HG03097 (cell line): ENCODE results near the gene STPG4.
"Not testable (repeated sequence)": the region's sequence is repeated elsewhere in the genome, so short reads cannot be mapped to it uniquely, and the experiment has no call there.

Source experiments
- ATAC-seq: cut with Tn5 transposase; IDR thresholded peaks from one replicate; pipeline ENCODE4 v1.9.1; 2021; ENCODE audit not compliant: unreplicated experiment, low FRiP score

The STPG4 gene

DNA sequence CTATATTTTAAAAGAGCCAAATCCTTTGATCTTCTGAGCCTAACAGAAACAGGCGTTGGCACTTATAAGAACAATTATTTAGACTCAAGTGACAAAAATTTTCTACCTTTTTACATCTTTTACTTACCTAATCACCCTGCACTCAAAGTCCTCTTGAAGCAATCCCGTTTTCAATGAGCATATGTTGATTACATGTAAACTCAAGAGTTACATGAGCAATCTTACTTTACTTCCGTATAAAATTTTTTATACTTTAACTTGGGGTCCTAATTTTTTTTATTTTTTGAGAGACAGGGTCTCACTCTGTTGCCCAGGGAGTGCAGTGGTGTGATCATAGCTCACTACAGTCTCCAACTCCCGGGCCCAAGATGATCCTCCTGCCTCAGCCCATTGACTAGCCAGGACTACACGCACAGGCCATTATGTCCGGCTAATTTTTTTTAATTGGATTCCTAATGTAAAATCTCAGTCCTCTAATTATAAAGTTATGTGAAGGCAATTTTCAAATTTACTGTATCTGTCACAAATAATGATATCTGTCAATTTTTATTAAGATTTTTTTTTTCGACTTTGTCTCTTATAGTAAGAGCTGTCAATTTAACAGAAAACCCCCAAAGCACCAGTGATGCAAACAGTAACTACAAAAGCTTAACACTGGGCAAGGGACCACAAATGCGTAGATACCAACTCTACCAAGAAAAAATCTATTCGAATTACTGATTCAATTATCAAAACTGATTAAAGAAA is 19.1 kb upstream of the STPG4 start:
- ATAC-seq = no peak

DNA sequence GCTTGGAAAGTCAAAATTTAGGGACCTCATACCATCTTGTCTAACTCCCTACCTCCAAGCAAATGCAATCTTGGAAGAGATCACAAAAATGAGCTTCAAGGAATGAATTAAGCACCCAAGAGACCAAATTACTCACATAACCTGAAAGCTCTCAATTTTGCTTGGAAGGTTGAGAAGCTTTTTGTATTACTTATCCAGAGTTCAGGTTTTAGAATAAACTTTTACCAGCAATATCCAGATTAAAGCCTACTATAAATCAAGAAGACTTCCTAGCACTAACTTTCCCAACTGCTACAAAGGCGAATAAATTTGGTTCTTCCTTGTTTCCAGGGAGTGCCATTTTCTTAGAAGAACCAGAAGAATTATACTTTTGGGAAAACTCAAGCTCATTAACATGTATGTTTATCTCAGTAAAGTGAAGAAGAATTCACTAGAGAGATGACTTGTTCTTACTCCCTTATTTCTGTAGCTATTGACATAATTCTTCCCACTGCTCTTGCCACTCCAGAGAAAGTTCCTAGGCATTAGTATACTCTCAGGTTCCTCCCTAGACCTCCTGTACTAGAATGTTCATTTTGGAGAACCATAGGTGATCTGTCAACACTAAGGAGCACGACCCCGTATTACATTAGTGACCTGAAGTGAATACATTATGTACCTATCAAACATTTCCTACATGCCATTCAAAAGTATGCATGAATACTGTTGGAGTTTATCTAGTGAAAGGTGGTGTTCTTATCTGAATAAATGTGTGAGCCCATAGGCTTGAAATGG is 18.0 kb upstream of the STPG4 start:
- no peak for ATAC-seq

DNA sequence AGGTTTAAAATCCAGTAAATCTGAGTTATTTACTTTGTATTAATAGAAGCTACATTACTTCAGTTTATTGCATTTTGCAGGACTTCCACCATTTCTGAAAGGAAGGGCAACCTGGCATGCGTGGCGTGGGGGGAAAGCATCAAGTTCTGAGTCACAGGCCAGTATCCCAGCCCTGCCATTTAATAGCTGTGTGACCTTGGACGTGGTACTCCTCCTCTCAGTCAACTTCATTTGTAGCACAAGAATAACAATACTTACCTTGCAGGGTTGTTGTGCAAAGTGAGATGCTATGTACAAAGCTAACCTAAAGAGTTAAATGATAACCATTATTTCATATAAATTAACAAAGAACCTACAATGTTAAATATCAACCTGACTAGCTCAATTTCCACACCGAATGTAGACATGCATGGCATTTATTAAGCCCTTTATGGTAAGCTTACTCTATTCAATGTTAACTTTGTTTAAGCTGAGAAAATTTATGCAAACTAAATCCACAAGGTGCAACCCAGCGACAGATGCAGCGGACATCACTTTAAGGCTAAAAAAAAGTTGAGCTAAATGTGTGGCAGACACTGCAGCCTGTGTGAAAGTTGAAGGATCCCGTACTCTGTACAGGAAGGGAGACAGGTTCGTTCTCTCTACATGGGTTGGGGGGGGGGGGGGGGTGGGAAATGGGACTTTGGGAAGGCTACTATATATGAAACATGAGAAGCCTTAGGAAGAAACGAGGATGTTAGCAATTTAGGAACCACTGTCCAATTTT is 17.2 kb upstream of the STPG4 start:
- ATAC-seq = no peak

DNA sequence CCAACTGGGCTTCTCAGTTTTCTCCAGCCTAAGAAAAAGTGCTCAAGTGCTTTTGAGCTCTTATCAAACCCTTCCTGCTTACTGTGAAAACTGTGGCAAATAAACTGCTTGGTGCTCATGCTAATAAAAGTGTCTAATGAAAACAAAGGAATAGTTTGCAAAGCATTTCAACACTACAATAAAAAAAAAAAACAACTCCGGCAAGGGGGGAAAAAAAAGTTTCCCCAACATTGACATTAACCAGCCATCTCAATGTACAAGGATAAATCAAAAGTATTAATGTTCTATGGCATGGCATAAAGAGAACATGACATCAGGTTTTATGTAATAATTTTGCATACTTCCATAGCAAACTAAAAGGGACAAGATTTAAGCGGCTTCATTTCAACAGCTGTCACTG is 14.7 kb upstream of the STPG4 start:
- ATAC-seq = no peak

DNA sequence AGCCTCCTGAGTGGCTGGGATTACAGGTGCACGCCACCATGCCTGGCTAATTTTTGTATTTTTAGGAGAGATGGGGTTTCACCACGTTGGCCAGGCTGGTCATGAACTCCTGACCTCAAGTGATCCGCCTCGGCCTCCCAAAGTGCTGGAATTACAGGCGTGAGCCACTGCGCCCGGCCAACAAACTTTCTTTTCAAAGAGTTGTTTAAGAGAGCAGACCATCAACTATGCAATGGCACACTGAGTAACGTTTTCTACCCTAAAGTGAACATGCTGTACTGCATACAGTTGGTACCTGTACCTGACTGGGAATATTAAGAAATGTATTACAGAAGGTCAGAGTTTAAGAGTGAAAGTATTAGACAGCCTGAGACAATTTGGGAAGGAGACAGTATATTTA is 13.8 kb upstream of the STPG4 start:
- ATAC-seq = not testable (repeated sequence)

DNA sequence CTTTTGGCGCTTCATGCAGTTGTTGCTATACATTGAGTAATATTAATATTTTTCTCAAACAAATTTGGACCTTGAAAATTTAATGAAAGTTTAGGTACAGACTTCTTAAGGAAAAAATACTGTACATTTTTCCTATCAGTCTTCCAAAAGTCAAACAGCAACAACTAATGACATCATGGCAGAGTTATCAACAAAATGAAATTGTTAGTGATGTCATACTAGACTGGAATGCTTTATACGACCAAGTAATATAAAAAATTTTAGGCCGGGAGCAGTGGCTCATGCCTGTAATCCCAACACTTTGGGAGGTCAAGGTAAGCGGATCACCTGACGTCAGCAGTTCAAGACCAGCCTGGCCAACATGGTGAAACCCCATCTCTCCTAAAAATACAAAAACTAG is 12.0 kb upstream of the STPG4 start:
- no peak for ATAC-seq

DNA sequence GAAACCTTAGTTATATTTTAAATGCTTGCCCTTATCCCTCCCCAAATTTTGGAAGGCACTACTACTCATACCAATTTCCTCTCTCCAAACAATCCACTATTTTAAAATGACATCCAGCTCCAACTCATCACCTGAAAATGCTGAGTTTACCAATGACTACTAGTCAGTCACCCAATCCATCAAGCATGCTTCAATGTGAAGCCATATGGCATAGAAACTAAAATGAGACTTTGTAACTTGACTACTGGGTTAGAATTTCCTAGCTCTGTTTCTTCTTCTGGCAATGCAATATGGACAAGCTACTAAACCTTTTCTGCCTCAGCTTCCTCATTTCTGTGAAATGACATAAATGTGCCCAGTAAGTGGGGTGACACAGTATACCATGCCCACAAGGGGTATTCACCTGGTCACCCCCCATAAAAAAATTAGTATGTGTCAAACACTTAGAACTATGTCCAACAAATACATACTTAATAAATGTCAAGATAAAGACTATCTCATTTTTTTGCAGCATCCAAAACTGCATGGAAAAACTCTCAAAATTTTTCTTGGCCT is 10.0 kb upstream of the STPG4 start:
- ATAC-seq = no peak

DNA sequence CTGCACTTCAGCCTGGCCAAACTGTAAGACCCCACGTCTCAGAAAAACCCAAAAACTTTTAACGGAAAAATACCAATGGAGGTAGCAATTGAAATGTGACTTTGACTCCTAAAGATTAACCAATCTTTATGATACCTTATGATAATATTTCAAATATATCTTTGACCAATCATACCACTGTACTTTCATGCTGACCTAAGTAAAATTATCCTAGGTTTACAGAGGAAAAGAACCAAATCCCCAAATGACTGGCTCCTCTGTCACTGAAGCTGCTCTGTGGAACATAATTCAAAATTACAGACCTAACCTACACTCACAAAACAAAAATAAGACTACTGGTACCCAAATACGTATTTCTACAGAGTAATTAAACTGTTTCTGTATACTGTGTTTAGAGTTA is 7.7 kb upstream of the STPG4 start:
- ATAC-seq = no peak

DNA sequence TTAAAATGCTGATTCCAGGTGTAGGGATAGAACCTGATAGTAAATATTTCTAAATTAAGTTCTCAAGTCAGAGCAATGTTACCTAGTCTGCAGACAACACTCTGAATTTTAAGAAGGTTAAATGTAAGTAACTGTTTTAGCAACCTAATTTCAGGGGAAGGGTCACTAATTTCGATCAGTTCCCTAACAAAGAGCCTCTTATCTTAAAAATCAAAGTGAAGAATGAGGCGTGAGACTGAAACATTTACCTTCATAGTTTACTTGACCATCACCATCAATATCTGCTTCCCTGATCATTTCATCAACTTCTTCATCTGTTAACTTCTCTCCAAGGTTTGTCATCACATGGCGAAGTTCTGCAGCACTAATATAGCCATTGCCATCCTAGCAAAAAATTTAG is 6.4 kb upstream of the STPG4 start:
- no peak for ATAC-seq

DNA sequence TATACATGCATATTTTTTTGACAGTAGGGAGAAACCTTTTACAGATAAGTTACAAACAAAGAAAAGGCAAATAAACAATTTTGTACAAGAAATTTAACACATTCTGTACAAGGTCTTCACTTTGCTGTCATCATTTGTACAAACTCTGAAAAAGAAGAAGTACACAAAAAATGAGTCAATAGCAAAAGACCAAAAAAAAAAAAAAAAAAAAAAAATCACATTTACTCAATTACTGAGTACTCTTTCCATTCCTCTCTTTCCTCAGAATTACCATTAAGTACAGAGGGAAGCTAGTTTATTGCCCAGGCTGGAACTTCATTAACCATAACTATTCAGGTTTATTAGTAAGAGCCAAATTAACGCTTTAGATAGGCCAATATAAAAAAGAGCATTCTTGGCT is 5.6 kb upstream of the STPG4 start:
- no peak for ATAC-seq

DNA sequence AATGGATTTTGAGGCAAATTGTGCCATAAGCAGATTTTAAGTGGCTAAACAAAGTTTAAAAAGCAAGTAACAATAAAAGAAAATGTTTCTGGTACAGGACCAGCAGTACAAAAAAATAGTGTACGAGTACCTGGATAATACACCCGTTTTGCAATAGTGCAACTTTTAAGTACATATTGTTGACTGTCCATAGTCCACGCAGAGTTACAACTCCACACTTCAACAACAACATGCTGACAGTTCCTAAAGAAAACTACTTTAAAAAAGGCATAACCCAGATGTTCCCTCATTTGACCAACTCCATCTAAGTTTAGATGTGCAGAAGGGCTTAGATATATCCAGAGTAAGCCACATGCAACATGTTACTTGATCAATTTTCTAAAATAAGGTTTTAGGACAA is 5.1 kb upstream of the STPG4 start:
- no peak for ATAC-seq

DNA sequence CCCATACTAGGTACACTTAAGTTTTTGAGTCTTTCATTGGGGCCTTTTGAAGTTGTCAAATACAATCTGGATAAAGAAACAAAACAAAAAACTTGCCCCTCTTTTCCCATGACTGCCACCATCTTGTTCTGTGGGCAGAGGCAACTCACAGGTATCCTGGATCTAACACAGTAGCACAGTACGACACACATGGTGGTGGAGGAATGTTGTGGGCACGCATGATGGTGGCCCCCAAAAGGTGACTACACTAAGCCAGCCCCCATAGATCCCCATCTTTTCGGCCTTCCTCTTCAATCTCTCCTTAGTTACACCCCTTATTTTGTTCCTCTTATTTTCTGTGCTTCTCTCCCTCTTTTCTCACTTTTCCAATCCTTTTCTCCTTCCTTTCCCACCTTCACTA is 4.5 kb upstream of the STPG4 start:
- ATAC-seq = no peak

DNA sequence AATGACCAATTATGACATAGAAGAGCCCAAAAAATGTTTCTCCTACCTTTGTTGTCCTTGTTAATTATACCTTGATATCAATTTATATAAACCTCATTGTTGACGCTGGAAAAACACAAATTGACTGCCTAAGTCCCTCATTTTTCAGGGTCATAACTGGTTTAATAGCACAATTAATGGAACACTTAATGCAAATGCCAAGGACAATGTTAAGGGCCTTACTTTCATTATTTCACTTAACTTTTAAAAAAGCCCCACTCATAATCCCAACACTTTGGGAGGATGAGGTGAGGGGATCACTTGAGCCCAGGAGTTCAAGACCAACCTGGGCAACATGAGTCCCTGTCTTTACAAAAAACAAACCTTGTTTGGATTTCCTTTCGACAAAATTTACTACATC is 3.5 kb upstream of the STPG4 start:
- ATAC-seq = no peak

DNA sequence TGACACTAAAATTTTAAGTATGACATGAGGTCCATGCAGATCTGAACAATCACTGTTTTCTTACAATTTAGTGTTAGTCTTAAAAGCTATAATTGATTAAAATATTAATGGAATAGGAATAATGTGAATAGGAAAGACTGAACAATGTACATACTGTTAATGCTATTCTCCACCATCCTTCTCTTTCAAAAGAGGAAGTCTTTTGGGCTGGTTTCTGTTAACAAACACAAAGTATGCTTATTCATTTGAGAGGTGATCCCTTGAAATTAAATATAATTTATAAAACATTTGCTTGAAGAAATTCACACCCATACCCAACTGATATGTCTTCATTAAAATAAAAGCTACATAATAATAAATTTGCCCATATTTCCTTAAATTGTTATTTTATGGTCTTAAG is 2.3 kb downstream of the STPG4 start:
- ATAC-seq = no peak

DNA sequence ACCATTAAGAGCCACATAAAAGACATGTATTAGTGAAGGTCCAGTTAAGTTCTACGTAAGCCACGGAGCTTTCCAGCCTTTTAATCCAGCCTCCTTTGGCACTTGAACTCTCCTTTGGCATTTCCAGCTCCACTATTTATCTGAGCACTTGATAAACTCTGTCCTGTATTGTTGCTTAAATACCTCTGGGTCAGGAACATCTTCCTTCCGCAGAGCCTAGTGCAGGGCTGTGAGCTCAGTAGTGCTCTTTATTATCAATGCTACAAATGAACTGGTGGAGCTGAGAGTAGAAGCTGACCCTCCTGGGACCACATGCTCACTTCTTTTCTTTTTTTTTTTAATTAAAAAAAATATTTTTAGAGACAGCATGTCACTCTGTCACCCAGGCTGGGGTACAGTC is 4.9 kb downstream of the STPG4 start:
- no peak for ATAC-seq

DNA sequence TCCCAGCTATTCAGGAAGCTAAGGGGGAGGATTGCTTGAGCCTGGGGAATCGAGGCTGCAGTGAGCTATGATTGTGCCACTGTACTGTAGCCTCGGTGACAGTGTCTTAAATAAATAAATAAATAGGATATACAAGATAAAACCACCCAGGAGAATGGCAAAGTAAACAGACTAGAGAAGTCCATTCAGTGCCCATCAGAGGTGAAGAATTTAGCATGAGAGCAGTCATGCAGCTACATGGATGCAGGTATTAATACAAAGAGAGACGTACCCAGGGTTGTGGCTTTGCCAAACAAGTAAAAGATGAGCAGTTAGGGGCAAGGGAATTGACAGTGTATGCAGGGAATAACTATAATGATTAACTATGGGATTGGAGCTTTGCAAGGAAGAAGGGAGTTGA is 8.1 kb downstream of the STPG4 start:
- no peak for ATAC-seq

DNA sequence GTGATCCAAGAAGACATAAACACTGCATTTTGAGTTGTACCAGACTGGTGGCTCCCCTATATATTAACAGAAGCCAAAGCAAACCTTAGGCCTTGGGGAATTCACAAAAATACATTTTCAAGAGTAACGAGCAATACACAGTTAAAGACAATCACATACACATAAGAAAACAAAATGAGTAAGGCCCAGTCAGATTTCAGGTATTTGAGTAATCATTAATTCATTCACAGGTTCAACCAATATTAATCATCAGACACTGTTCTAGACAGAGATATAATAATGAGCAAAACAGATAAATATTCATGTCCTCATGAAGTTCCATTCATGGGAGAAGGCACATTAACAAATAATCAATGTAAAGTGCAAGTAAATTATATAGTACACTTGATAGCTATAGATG is 9.6 kb downstream of the STPG4 start:
- no peak for ATAC-seq

DNA sequence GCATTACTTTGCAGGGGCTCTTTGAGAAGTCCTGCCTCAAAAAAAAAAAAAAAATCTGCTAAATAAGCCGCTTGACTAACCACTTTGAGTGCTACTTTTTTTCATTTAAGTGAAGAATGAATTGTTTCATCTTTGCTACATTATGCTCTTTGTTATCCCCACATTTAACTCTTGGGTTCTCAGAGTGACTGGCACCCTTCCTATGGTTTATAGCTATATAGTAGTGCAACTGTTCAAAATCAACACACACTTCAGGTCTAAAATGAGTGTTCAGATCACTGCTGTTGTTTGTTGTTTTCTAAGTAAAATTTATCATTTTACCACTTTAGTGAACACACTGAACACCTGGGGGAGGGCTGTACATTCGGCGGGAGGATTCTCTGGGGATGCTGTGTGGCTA is 13.6 kb downstream of the STPG4 start:
- ATAC-seq = no peak

DNA sequence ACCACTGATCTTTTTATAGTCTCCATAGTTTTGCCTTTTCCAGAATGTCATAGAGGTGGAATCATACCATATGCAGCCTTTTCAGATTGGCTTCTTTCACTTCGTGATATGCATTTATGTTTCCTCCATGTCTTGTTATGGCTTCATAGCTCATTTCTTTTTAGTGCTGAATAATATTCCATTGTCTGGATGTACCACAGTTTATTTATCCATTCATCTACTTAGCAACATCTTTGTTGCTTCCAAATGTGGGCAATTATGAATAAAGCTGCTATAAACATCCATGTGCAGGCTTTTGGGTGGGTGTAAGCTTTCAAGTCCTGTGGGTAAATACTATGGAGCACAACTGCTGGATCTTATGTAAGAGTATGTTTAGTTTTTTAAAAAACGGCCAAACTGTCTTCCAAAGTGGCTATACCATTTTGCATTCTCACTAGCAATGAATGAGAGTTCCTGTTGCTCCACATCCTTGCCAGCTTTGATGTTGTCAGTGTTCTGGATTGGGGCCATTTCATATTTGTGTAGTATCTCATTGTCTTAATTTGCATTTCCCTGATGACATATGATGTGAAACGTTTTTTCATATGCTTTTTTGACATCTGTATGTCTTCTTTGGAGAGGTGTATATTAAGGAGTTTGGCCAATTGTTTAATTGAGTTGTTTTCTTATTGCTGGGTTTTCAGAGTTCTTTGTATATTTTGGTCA is 20.6 kb downstream of the STPG4 start:
- ATAC-seq = no peak

DNA sequence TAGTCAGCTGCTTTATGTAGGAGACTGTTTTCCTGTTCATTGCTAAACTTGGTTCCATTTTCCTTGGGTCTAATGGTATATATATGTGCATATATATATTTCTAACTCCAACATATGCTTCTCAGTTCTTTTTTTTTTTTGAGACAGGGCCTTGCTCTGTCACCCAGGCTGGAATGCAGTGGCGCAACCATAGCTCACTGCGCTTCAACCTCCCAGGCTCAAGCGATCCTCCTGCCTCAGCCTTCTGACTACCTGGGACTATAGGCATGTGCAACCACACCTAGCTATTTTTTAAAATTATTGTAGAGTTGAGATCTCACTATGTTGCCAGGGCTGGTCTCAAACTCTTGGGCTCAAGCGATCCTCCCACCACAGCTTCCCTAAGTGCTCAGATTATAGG is 22.1 kb downstream of the STPG4 start:
- no peak for ATAC-seq
